ENCODE measurements around the gene PLK3. TPM values are rescaled to one million over a fixed set of nuclear protein-coding genes. Genes with fewer than 3 reads are reported as not detected.

The PLK3 gene
- polyA plus RNA-seq, 1 experiment: 14.2 TPM

- TF ChIP-seq CTCF (IDR thresholded peaks at IDR 0.05; ENCODE audit: low read depth, low read length): no peak
- ChIA-PET CTCF (interaction anchor here (1.0 to 2.5 kb wide), 2 partner anchors 20 to 93 kb away, joined by 5 to 12 read pairs; partner anchors contain the start of gene PLK3), POLR2A (interaction anchor here (0.6 to 5.5 kb wide), 33 partner anchors 9 to 680 kb away, joined by 3 to 103 read pairs (median 4); partner anchors contain the start of genes BEST4, BTBD19, CCDC163 and DYNLT4)
- Histone ChIP-seq H3K27ac (ENCODE audit: low read depth, low read length) (peak overlapping the region; percentile 99), H3K9me3 (ENCODE audit: control insufficient read depth, insufficient read depth, low read length) (no peaks in the 10 kb centered on the region), H3K27me3 (ENCODE audit: control insufficient read depth, insufficient read depth, low read length) (no peaks in the 10 kb centered on the region), H3K4me3 (ENCODE audit: low read depth, low read length) (peak overlapping the region; percentile 62)
- peak; percentile 89 for DNase-seq (ENCODE audit: low read depth, low spot score)
Measured at GRCh38 chr1:44819608-44820327, 19.6 kb downstream of the PLK3 start.

- H3K27me3 ChIP-seq (ENCODE audit: control insufficient read depth, insufficient read depth, low read length): no peaks in the 10 kb centered on the region
- ChIA-PET POLR2A (interaction anchor here (0.6 to 5.5 kb wide), 8 partner anchors 12 to 191 kb away, joined by 3 to 103 read pairs (median 13); partner anchors contain the start of genes BTBD19, DYNLT4, HECTD3 and PLK3), CTCF (interaction anchor here (1.0 to 1.5 kb wide), 2 partner anchors 16 to 20 kb away, joined by 3 to 4 read pairs; partner anchors contain the start of gene PLK3)
- no peak for DNase-seq (ENCODE audit: low read depth, low spot score)
- TF ChIP-seq CTCF (IDR thresholded peaks at IDR 0.05; ENCODE audit: low read depth, low read length): no peak
- H3K4me3 ChIP-seq (ENCODE audit: low read depth, low read length): peak overlapping the region; percentile 62
- peak overlapping the region; percentile 99 for H3K27ac ChIP-seq (ENCODE audit: low read depth, low read length)
- no peaks in the 10 kb centered on the region for H3K9me3 ChIP-seq (ENCODE audit: control insufficient read depth, insufficient read depth, low read length)
Measured at GRCh38 chr1:44820328-44821239, 20.4 kb downstream of the PLK3 start.

GRCh38 chr1:44821240-44821715, 21.1 kb downstream of the PLK3 start:
- ChIA-PET POLR2A (interaction anchor here (1.0 to 5.5 kb wide), 5 partner anchors 13 to 91 kb away, joined by 3 to 103 read pairs (median 32); partner anchors contain the start of genes BTBD19, DYNLT4, PLK3 and RNU5D-1), CTCF (interaction anchor here (0.5 to 1.5 kb wide), 4 partner anchors 12 to 191 kb away, joined by 3 to 4 read pairs (median 3); partner anchors contain the start of genes PLK3 and UROD)
- Histone ChIP-seq H3K4me3 (ENCODE audit: low read depth, low read length) (no peak overlapping the region), H3K27ac (ENCODE audit: low read depth, low read length) (no peak overlapping the region), H3K9me3 (ENCODE audit: control insufficient read depth, insufficient read depth, low read length) (peaks cover under 1% of the 10 kb centered on the region; the same call in 1 of the 2 replicates), H3K27me3 (ENCODE audit: control insufficient read depth, insufficient read depth, low read length) (no peaks in the 10 kb centered on the region)
- no peak for DNase-seq (ENCODE audit: low read depth, low spot score)
- no peak for TF ChIP-seq CTCF (IDR thresholded peaks at IDR 0.05; ENCODE audit: low read depth, low read length)

- POLR2A ChIA-PET: interaction anchor here (1.0 to 5.5 kb wide), 2 partner anchors 14 to 22 kb away, joined by 3 to 103 read pairs; partner anchors contain the start of genes BTBD19, DYNLT4 and PLK3
- Histone ChIP-seq H3K27me3 (ENCODE audit: control insufficient read depth, insufficient read depth, low read length) (no peaks in the 10 kb centered on the region), H3K27ac (ENCODE audit: low read depth, low read length) (no peak overlapping the region), H3K4me3 (ENCODE audit: low read depth, low read length) (no peak overlapping the region), H3K9me3 (ENCODE audit: control insufficient read depth, insufficient read depth, low read length) (peaks cover 5% of the 10 kb centered on the region; the same call in 1 of the 2 replicates)
- DNase-seq (ENCODE audit: low read depth, low spot score): no peak
- TF ChIP-seq CTCF (IDR thresholded peaks at IDR 0.05; ENCODE audit: low read depth, low read length): no peak
- CTCF ChIA-PET: interaction anchor here (0.5 to 1.5 kb wide), 5 partner anchors 11 to 190 kb away, joined by 3 to 4 read pairs (median 3); partner anchors contain the start of gene UROD
Measured at GRCh38 chr1:44822131-44822701, 22.0 kb downstream of the PLK3 start.
